T-helper 2 cell (primary cell): ENCODE data around the gene THEMIS.
"Not testable (repeated sequence)": the region's sequence is repeated elsewhere in the genome, so short reads cannot be mapped to it uniquely, and the experiment has no call there.

Source experiments
- DNase-seq, 5 experiments: peaks; one replicate each; pipeline versions ENCODE4 v3.0.0 to v3.0.0-alpha.2; 2012 to 2022
- total RNA-seq, 2 donors: gene quantifications; one replicate each; lab custom pipeline; 2026; lab: John Stamatoyannopoulos, UW

THEMIS gene
- 66.7 to 100 reads per million in 2 donors for total RNA-seq

DNA sequence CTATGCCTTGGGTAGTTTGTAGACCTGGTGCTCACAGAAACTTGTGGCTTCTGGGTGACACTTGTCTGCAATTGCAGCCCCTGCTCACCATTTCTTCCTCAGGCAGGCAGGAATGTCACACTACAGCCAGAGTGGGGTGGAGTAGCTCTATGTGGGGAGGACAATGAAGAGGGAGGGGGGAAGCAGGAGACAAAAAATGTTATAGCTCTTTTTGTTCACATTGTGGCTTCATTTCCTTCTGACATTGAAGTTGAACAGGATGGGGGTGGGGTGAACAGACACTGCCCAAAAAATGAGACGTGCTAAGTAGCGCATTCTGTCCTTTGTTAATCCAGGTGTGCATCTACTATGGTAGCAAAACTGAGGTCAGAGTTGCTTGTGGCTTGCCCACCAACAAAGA lies at the start of gene THEMIS:
TSS of gene THEMIS (minus strand) at position 124 of the 400 bp plus-strand sequence. CDS start 126 bp downstream, outside the sequence.
- peak in 3 of 5 experiments; percentile 12 to 86 (median 68) for DNase-seq

DNA sequence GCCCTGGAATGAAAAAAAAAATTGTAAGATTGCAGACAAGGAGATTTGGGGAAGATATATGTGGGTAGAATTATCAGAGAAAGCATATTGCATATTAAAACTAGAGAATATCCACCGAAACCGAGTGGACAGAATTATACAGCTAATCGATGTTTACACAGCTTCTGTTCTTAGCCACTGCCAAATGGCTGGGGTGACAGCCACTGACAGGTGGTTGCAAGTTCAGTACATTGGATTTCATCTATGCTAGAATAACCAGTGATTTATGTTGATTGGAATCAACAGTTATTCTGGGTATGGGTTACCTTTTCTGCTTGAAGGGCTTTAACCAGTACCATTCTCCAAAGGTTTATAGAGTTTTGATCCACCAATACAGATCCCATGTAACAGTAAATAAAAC lies 48.4 kb upstream of the THEMIS start:
- DNase-seq, result no peak

DNA sequence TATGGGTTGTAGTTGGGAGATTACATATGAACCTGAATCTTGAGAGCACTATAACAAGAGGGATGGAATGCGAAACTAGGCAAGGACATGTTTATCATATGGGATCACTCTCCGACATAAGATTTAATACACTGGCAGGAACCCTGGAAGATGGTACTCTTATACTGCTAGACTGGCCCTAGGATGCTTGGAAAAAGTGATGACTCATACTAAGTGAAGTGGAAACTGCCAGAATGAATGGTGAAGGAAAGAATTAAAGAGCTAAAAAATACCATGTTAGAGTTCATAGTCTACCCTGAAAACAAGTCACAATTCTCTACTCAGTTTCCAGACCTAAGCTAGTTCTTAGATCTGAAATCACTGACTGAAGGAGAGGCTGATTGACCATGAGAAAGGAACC lies 45.5 kb upstream of the THEMIS start:
- no peak for DNase-seq

- no peak for DNase-seq
Observed at GRCh38 chr6:127945434-127946097, 44.7 kb upstream of the THEMIS start.

GRCh38 chr6:127941228-127941627 lies 40.4 kb upstream of the THEMIS start:
- no peak for DNase-seq

DNA sequence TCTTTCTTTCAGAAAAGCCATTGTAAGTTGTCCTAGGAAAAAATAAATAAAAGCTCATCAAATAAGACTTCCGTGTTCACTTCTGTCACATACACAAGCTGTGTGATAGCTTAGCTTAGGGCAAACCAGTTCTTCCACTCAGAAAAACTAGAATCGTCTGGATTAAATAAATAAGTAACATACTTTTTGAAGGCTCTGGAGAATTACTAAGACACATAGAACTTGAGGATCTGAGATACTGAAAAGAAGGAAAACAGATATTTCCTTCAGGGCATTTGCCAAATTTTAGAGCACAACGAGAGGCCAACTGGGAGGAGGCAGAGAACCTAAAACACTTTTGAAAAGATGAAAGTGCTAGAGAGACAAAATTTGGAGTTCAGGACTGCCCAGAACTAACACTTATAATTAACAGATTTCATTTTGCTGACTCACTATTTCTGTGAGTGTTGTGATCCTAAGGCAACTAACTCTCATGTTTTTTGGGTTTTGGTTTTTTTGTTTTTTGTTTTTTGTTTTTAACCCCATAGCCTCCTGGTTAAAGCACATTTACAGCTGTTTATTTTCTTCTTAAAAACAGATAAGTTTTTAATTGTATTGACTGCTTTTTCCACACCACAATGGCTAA lies 38.7 kb upstream of the THEMIS start:
- DNase-seq, result no peak

DNA sequence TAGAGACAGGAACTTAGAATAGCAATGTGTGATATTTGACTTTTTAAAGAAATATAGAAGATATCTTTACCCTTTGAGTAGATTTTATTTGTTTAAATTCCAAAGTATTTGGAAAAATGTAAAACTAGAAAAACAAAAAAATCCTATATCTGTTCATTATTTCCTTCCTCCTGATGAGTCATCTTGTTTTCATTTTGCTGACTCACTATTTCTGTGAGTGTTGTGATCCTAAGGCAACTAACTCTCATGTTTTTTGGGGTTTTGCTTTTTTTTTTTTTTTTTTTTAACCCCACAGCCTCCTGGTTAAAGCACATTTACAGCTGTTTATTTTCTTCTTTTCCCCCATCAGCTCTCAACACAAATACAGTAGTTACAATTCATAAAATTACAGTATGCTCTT lies 37.8 kb upstream of the THEMIS start:
- DNase-seq, result peak in 1 of 5 experiments; percentile 77

GRCh38 chr6:127937747-127938146 lies 36.9 kb upstream of the THEMIS start:
- no peak for DNase-seq

- DNase-seq, result no peak
Observed at GRCh38 chr6:127937102-127937501, 36.2 kb upstream of the THEMIS start.

DNA sequence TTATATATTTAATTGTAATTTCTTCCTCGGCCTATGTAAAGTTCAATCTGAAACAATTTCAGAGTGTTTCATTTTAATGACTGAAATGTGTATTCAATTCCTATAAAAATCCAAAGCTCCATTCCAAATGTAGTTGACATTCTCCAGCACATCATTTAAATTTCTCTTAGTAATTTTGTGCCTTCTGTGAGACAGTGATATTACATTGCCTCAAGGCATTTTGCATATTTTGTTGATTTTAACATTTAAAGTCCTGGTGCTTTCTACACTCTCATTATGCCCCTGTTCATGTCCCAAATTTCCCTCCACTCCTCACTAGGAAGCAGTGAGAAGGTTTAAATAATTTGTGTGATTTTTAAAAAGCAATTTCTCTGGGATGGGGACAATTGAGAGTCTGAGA lies 34.1 kb upstream of the THEMIS start:
- DNase-seq, result no peak

DNA sequence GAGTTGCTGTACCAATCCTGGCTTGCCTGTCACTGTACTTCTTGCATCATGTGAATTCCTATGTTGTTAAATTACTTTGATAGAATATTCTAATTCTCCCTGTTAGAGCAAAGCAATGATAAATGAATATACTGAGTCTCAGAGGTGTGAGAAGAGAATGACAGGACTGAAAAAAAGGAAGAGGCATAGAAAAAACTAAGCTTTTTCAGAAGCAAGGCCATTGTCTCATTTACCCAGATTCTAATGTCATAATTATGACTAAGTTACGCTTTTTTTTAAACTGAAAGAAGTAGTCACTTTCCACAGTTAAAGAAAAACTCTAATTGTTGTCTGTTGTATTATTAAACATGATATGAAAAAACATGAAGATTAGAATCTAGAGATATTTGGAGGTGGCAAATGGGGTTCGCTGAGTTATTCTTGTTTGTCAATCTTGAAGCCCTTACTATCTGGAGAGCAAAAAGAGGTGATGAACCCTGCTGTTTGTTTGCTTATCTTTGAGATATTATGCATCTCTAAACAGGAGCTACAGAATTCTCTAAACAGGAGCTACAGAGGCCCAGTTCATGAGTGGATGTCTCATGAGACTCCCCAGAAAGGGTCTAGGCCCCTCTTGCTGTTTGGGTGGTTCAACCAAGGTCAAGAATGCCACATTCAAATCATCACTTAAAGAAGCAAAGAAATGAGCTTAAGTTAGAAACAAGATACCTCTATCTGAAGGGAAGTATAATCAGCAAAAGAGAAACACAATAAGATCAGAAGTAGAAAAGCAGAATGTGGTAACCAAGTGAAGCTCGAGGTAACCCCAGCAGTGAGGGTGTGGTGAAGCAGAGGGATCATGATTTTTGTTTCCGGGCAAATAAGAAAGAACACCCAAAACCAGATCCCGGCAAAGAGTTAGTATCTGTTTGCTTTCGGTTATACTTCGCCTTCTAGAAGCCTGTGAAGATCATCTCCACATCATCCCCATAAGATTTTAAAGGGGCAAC lies 33.3 kb upstream of the THEMIS start:
- DNase-seq, result peak in 2 of 5 experiments; percentile 52 to 96

DNA sequence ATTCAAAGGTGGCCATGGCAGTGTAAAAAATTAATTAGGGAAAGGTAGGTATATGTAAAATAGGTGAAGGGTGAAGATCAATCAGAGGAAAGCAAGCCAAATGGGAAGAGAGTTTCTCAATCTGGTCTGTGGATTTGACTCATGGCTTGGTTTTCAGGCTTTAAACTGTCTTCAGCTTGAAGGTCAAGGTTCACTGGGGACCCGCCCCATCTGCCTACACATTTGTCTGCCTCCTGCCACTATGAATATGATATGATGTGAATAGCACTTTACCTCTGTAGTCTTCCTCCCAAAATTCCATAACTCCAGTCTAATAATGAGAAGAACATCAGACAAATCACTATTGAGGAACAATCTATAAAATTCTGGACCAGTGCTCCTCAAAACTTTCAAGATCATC lies 32.3 kb upstream of the THEMIS start:
- DNase-seq, result no peak

DNA sequence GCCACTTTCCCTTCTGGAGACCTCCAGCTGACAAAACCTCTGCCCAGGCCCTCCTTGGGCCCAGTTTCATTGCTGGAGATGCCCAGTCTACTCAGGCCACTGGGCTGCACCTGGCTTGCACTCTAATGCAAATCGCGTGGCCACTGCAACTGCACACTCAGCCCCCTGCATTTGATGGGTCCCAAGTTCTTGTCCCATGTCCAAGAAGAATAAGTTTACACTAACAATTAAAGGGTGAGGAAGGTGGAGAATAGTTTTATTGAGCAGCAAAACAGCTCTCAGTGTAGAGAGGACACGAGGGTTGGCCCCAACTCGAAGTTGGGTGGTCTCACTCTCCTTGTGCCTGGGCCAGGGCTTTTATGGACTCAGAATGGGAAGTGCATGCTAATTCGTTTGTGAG lies 31.9 kb upstream of the THEMIS start:
- DNase-seq, result no peak

DNA sequence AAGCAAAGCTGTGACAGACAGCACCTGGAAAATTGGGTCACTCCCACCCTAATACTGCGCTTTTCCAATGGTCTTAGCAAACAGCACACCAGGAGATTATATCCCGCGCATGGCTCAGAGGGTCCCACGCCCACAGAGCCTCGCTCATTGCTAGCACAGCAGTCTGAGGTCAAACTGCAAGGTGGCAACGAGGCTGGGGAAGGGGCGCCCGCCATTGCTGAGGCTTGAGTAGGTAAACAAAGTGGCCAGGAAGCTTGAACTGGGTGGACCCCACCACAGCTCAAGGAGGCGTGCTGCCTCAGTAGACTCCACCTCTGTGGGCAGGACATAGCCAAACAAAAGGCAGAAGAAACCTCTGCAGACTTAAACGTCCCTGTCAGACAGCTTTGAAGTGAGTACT lies 25.6 kb upstream of the THEMIS start:
- not testable (repeated sequence) for DNase-seq

DNA sequence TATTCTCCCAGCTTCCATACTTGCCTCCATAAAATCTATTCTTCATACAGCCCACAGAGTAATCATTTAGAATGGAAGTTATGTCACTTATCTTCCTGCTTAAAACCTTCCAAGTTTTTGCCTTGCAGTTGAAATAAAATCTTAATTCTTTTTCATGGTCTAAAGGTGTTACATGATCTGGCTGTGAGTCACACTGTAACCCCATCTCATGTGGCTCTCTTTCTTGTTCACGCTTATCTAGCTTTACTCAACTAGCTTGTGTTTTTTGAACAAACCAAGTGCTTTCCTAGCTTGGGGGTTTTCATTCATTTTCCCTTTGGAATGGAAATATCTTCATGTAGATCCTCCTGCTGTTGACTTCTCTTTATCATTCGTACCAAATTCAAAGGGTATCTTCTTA lies 23.6 kb upstream of the THEMIS start:
- no peak for DNase-seq

DNA sequence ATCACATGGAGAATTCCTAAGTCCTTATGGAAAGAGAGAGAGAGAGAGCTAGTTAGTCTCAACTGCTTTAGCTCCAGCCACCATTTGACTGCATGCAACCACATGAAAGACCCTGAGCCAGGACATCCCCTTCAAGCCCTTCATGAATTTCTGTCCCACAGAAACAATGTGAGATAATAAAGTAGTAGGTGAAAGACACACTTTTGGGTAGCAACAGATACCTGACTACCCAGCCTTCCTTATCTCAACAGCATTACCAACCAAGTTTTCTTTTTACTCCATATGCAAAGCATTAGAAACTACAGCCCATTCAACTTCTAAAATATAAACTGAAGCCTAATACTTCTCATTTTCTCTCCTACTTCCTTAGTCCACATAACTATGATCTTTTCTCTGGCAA lies 23.2 kb upstream of the THEMIS start:
- no peak for DNase-seq

DNA sequence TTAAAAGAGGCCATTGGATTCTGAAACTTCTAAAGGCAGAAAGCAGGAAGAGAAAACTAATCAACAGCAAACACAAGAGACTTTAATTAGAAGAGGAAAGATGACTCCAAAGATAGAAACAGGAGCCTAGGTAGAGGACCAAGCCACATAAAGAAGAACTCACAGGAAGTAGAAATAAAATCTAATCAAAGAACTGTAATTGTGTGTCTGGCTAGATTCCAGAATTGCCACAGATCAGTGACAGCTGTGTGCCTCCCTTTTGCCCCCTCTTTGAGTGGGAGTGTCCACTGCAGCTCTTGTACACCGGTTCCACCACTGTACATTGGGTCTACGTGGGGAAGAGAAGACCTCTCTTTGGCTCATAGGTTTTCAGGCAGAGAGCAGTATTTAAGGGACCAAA lies 22.3 kb upstream of the THEMIS start:
- no peak for DNase-seq

DNA sequence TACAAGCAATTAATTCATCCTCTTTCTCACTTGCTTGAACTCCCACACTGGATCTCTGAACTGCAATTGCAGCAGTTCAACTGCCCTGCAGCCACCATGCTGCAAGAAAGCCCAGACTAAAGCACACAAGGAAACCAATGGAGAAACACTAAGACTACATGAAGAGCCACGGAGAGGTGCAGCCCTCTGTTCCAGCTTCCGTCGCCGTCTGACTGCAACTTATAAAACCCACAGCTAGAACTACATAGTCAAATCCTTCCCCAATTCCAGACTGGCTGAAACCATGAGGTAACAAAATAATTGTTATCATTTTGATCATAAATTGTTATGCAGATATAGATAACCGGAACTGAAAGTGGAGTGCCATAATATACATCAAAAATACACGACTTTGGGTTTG lies 21.1 kb upstream of the THEMIS start:
- peak in 1 of 5 experiments; percentile 60 for DNase-seq

- no peak for DNase-seq
Observed at GRCh38 chr6:127920804-127921203, 19.9 kb upstream of the THEMIS start.

- DNase-seq, result peak in 2 of 5 experiments; percentile 54 to 82
Observed at GRCh38 chr6:127918506-127919427, 17.9 kb upstream of the THEMIS start.

- DNase-seq, result no peak
Observed at GRCh38 chr6:127917766-127918165, 16.9 kb upstream of the THEMIS start.

DNA sequence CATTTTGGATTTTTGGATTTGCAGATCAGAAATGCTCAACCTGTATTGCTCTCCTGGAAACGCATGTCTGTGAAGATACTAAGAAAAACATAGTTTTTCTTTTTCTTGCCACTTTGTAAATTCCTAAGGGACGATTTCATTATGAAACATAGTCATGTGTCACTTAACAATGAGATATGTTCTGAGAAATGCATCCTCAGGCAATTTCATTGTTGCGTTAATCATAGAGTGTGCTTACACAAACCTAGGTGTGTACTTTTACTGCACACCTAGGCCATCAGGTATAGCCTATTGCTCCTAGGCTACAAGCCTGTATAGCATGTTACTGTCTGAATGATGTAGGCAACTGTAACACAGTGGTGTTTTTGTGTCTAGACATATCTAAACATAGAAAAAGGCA lies 13.4 kb upstream of the THEMIS start:
- DNase-seq, result no peak
